GM13976 (cell line): ENCODE measurements around the gene FOXO3.

Source experiments
- DNase-seq: peaks from one replicate; pipeline ENCODE4 v3.0.0; 2012; ENCODE audit warnings: low spot score
- CTCF ChIP-seq: IDR thresholded peaks from 2 replicates; pipeline ENCODE4 v1.5.1; 2012; ENCODE audit warnings: borderline replicate concordance, mild to moderate bottlenecking; ENCODE audit not compliant: insufficient read depth; ENCODE audit errors: extremely low read depth, missing control alignments, control extremely low read depth
- in situ Hi-C: fragments of 300-500 bp; cut with MboI; formaldehyde crosslinking; loops from one replicate; pipeline ENCODE4 v1.12.0; 2022; ENCODE audit warnings: low sequenced_read_pairs, mixed read lengths, inconsistent platforms; ENCODE audit not compliant: unreplicated experiment

The FOXO3 gene

GRCh38 chr6:108594640-108595039 lies 33.9 kb downstream of the FOXO3 start:
- in situ Hi-C loops = no loop called here
- DNase-seq = no peak
- no peak for TF ChIP-seq CTCF

GRCh38 chr6:108596956-108597355 lies 36.2 kb downstream of the FOXO3 start:
- TF ChIP-seq CTCF = no peak
- in situ Hi-C loops = no loop called here
- DNase-seq = no peak

- in situ Hi-C loops = no loop called here
- no peak for DNase-seq
Measured at GRCh38 chr6:108597572-108598304, 37.0 kb downstream of the FOXO3 start.

GRCh38 chr6:108598305-108598863 lies 37.7 kb downstream of the FOXO3 start:
- no peak for TF ChIP-seq CTCF
- in situ Hi-C loops = no loop called here
- peak; percentile 37 for DNase-seq

More at GRCh38 chr6:108597572-108598304, 37.0 kb downstream of the FOXO3 start:
- TF ChIP-seq CTCF = no peak

GRCh38 chr6:108604156-108604555 lies 43.4 kb downstream of the FOXO3 start:
- TF ChIP-seq CTCF = no peak
- no peak for DNase-seq
- in situ Hi-C loops = no loop called here

- no peak for TF ChIP-seq CTCF
- DNase-seq = no peak
Measured at GRCh38 chr6:108606250-108606690, 45.6 kb downstream of the FOXO3 start.

More at GRCh38 chr6:108606250-108606690, 45.6 kb downstream of the FOXO3 start:
- in situ Hi-C loops = no loop called here
